H1 (cell line): ENCODE measurements around the gene IREB2. TPM values are rescaled to one million over a fixed set of nuclear protein-coding genes. Genes with fewer than 3 reads are reported as not detected.

Experiments
- CTCF ChIA-PET: fragments of 300-600 bp; sonication (Branson Sonifier 250); formaldehyde crosslinking; loops from one replicate; lab custom pipeline; 2021; ENCODE audit not compliant: partially characterized antibody; lab: Charles Lee
- POLR2A ChIA-PET: fragments of 300-600 bp; sonication (Branson Sonifier 250); formaldehyde crosslinking; loops from one replicate; lab custom pipeline; 2021; ENCODE audit warnings: inconsistent platforms; ENCODE audit not compliant: partially characterized antibody; lab: Charles Lee
- DNase-seq, 2 experiments: peaks; one replicate each; pipeline versions ENCODE4 v3.0.0 to v3.0.0-alpha.2; 2010 to 2022; ENCODE audit warnings: low spot score in 2 of 2, low read depth in 1 of 2, mixed read lengths in 1 of 2
- FAIRE-seq: peaks from 2 replicates; lab custom pipeline; 2011; peaks lifted over from hg19 to GRCh38; lab: Jason Lieb, UNC
- H2AFZ ChIP-seq: 2 replicates; pipeline ENCODE4 v1.8.1; 2012; ENCODE audit warnings: low read length, inconsistent platforms
- H2AK5ac ChIP-seq: 2 replicates; pipeline ENCODE4 v1.6.1; 2013; ENCODE audit warnings: low read depth, low read length
- H2BK120ac ChIP-seq: replicated peaks from 2 replicates; pipeline ENCODE3; 2013; ENCODE audit warnings: low read depth, low read length, inconsistent platforms
- H2BK12ac ChIP-seq: 2 replicates; pipeline ENCODE4 v1.6.1; 2013; ENCODE audit warnings: low read depth, low read length
- H2BK15ac ChIP-seq: 2 replicates; pipeline ENCODE4 v1.6.1; 2013; ENCODE audit warnings: low read length
- H2BK20ac ChIP-seq: 2 replicates; pipeline ENCODE4 v1.6.1; 2013; ENCODE audit warnings: low read length
- H2BK5ac ChIP-seq: 2 replicates; pipeline ENCODE4 v1.6.1; 2013; ENCODE audit warnings: low read depth, low read length
- H3K14ac ChIP-seq: 2 replicates; pipeline ENCODE4 v1.6.1; 2013; ENCODE audit warnings: inconsistent platforms; ENCODE audit not compliant: insufficient read length
- H3K18ac ChIP-seq: 2 replicates; pipeline ENCODE4 v1.6.1; 2013; ENCODE audit warnings: low read length; ENCODE audit errors: extremely low read depth
- H3K23ac ChIP-seq: 2 replicates; pipeline ENCODE4 v1.6.1; 2013; ENCODE audit warnings: inconsistent platforms; ENCODE audit not compliant: insufficient read length
- H3K23me2 ChIP-seq: 2 replicates; pipeline ENCODE4 v1.6.1; 2013; ENCODE audit warnings: low read depth, low read length
- H3K27ac ChIP-seq: 2 replicates; pipeline ENCODE4 v1.6.1; 2011; ENCODE audit warnings: low read depth, low read length, inconsistent platforms
- H3K27me3 ChIP-seq, 4 experiments: replicated peaks in 1 of 4; 1 replicate in 1 of 4; 2 replicates in 3 of 4; pipeline versions ENCODE4 v1.6.1 to v1.8.1; 2011 to 2013; ENCODE audit warnings: low read length in 3 of 4, mild to moderate bottlenecking in 3 of 4, inconsistent platforms in 2 of 4, mixed read lengths in 2 of 4, moderate library complexity in 1 of 4; ENCODE audit not compliant: control insufficient read depth in 3 of 4, insufficient read depth in 3 of 4; ENCODE audit errors: extremely low read depth in 1 of 4
- H3K36me3 ChIP-seq, 4 experiments: 2 replicates each; pipeline versions ENCODE4 v1.6.1 to v1.8.1; 2011 to 2013; ENCODE audit warnings: mild to moderate bottlenecking in 4 of 4, low read length in 3 of 4, moderate library complexity in 2 of 4, control low read depth in 1 of 4, inconsistent platforms in 1 of 4; ENCODE audit not compliant: insufficient read depth in 4 of 4, control insufficient read depth in 2 of 4
- H3K4ac ChIP-seq: replicated peaks from 2 replicates; pipeline ENCODE3; 2013; ENCODE audit warnings: low read length, low read depth, mixed read lengths, inconsistent platforms; ENCODE audit not compliant: insufficient read length
- H3K4me1 ChIP-seq, 4 experiments: replicated peaks in 1 of 4; 1 replicate in 1 of 4; 2 replicates in 3 of 4; pipeline versions ENCODE4 v1.6.1 to v1.8.1; 2011 to 2013; ENCODE audit warnings: low read length in 3 of 4, inconsistent platforms in 2 of 4, mixed read lengths in 1 of 4; ENCODE audit not compliant: insufficient read depth in 4 of 4, control insufficient read depth in 3 of 4
- H3K4me2 ChIP-seq, 2 experiments: 2 replicates each; pipeline versions ENCODE4 v1.6.1 to v1.8.1; 2011 to 2013; ENCODE audit warnings: low read depth in 2 of 2, low read length in 2 of 2, control low read depth in 1 of 2, inconsistent platforms in 1 of 2, mild to moderate bottlenecking in 1 of 2; ENCODE audit not compliant: insufficient read depth in 1 of 2
- H3K4me3 ChIP-seq, 4 experiments: fragments of 200-600, 300-600 bp in 1 of 4; sonication (generic), shearing (Covaris generic), sonication (Bioruptor Twin) in 1 of 4; 2 replicates each; pipeline versions ENCODE4 v1.5.1 to v1.8.1; 2011 to 2016; ENCODE audit warnings: low read length in 4 of 4, low read depth in 3 of 4, control low read depth in 2 of 4, inconsistent platforms in 2 of 4, mild to moderate bottlenecking in 2 of 4, mixed read lengths in 1 of 4, moderate library complexity in 1 of 4; ENCODE audit not compliant: insufficient read depth in 2 of 4; ENCODE audit errors: extremely low read depth in 1 of 4
- H3K56ac ChIP-seq: replicated peaks from 2 replicates; pipeline ENCODE3; 2013; ENCODE audit warnings: low read depth, mild to moderate bottlenecking, mixed read lengths, low read length, inconsistent platforms; ENCODE audit not compliant: insufficient read length
- H3K79me1 ChIP-seq: 2 replicates; pipeline ENCODE4 v1.6.1; 2013; ENCODE audit warnings: low read depth, low read length, control low read depth
- H3K79me2 ChIP-seq, 2 experiments: 2 replicates each; pipeline versions ENCODE4 v1.6.1 to v1.8.1; 2012 to 2013; ENCODE audit warnings: low read length in 2 of 2, mild to moderate bottlenecking in 2 of 2, inconsistent platforms in 1 of 2; ENCODE audit not compliant: insufficient read depth in 2 of 2, control insufficient read depth in 1 of 2
- H3K9ac ChIP-seq, 4 experiments: replicated peaks in 1 of 4; 1 replicate in 1 of 4; 2 replicates in 3 of 4; pipeline versions ENCODE4 v1.6.1 to v1.8.1; 2011 to 2013; ENCODE audit warnings: low read depth in 3 of 4, low read length in 3 of 4, control low read depth in 2 of 4, mild to moderate bottlenecking in 2 of 4, moderate library complexity in 2 of 4, inconsistent platforms in 1 of 4; ENCODE audit errors: extremely low read depth in 1 of 4
- H3K9me3 ChIP-seq, 2 experiments: 2 replicates each; pipeline versions ENCODE4 v1.6.1 to v1.8.1; 2012 to 2013; ENCODE audit warnings: mild to moderate bottlenecking in 2 of 2, moderate library complexity in 2 of 2, control low read depth in 1 of 2, inconsistent platforms in 1 of 2, low read depth in 1 of 2, low read length in 1 of 2, mixed read lengths in 1 of 2; ENCODE audit not compliant: insufficient read depth in 2 of 2
- H4K20me1 ChIP-seq, 2 experiments: replicated peaks in 1 of 2; 2 replicates each; pipeline versions ENCODE3 to v1.8.1; 2011 to 2013; ENCODE audit warnings: inconsistent platforms in 2 of 2, low read length in 2 of 2, mild to moderate bottlenecking in 1 of 2; ENCODE audit not compliant: insufficient read depth in 2 of 2, control insufficient read depth in 1 of 2
- H4K5ac ChIP-seq: 2 replicates; pipeline ENCODE4 v1.6.1; 2013; ENCODE audit warnings: low read length, low read depth, mixed read lengths, inconsistent platforms; ENCODE audit not compliant: insufficient read length
- H4K8ac ChIP-seq: 2 replicates; pipeline ENCODE4 v1.8.0; 2013; ENCODE audit warnings: mild to moderate bottlenecking, moderate library complexity, low read length, inconsistent platforms; ENCODE audit not compliant: insufficient read depth; ENCODE audit errors: extremely low read depth
- H4K91ac ChIP-seq: replicated peaks from 2 replicates; pipeline ENCODE3; 2013; ENCODE audit warnings: low read length, mixed read lengths, inconsistent platforms; ENCODE audit not compliant: insufficient read length
- ATF3 ChIP-seq: IDR thresholded peaks from 2 replicates; pipeline ENCODE4 v1.6.1; 2011; ENCODE audit warnings: low read depth, mild to moderate bottlenecking, low read length; ENCODE audit not compliant: insufficient read depth
- CTCF ChIP-seq, 3 experiments: IDR thresholded peaks; 1 replicate in 2 of 3; 2 replicates in 1 of 3; pipeline versions ENCODE4 v1.5.1 to v1.6.1; 2011; ENCODE audit warnings: low read length in 3 of 3, mild to moderate bottlenecking in 3 of 3, inconsistent platforms in 2 of 3, low read depth in 1 of 3, moderate library complexity in 1 of 3; ENCODE audit not compliant: insufficient read depth in 1 of 3; ENCODE audit errors: control extremely low read depth in 1 of 3
- E2F6 ChIP-seq: IDR thresholded peaks from 2 replicates; pipeline ENCODE4 v1.6.1; 2012; ENCODE audit warnings: inconsistent platforms
- FOSL1 ChIP-seq: IDR thresholded peaks from 2 replicates; pipeline ENCODE4 v1.6.1; 2011; ENCODE audit warnings: mild to moderate bottlenecking, low read depth, low read length, moderate library complexity; ENCODE audit not compliant: insufficient read depth
- JUN ChIP-seq: IDR thresholded peaks from 2 replicates; pipeline ENCODE4 v1.6.1; 2011; ENCODE audit warnings: low read depth, mild to moderate bottlenecking, improper control_type of control experiment, low read length
- KDM4A ChIP-seq: IDR thresholded peaks from one replicate; pipeline ENCODE4 v1.7.1; 2012; ENCODE audit warnings: low read depth, mild to moderate bottlenecking, moderate library complexity, low read length, inconsistent platforms; ENCODE audit not compliant: severe bottlenecking
- MAFK ChIP-seq: IDR thresholded peaks from 2 replicates; pipeline ENCODE4 v1.6.1; 2012; ENCODE audit warnings: low read depth, mild to moderate bottlenecking, improper control_type of control experiment, low read length
- RAD21 ChIP-seq, 2 experiments: IDR thresholded peaks in 1 of 2; conservative IDR thresholded peaks in 1 of 2; 2 replicates each; pipeline ENCODE4 v1.6.1; 2011; ENCODE audit warnings: low read depth in 2 of 2, low read length in 2 of 2, improper control_type of control experiment in 1 of 2, inconsistent platforms in 1 of 2, mild to moderate bottlenecking in 1 of 2, moderate library complexity in 1 of 2
- SIRT6 ChIP-seq: IDR thresholded peaks from one replicate; pipeline ENCODE4 v1.7.1; 2012; ENCODE audit warnings: low read length, inconsistent platforms
- TCF12 ChIP-seq: IDR thresholded peaks from 2 replicates; pipeline ENCODE4 v1.6.1; 2011; ENCODE audit warnings: low read depth, mild to moderate bottlenecking, low read length
- WGBS, 2 experiments: shearing (Covaris generic) in 1 of 2; methylation state at CpG; one replicate each; pipeline versions ENCODE4 v1.1.6 to v1.1.7; 2013 to 2015; ENCODE audit warnings: low lambda C conversion rate in 2 of 2, mixed read lengths in 2 of 2, inconsistent platforms in 1 of 2, low coverage in 1 of 2, missing lambda C conversion rate in 1 of 2; ENCODE audit not compliant: insufficient replicate concordance in 2 of 2, insufficient coverage in 1 of 2, insufficient read length in 1 of 2; ENCODE audit errors: extremely low coverage in 1 of 2, missing lambda C conversion rate in 1 of 2; 5-methylcytosine and 5-hydroxymethylcytosine counted together
- polyA plus RNA-seq, 7 experiments: library from polyadenylated mRNA; depleted of rRNA in 3 of 7; stranded (reverse) in 5 of 7; unstranded in 2 of 7; fragments of >200 nt in 5 of 7; fragments of 200-250 nt in 2 of 7; gene quantifications; 1 replicate in 5 of 7; 2 replicates in 1 of 7; 4 replicates in 1 of 7; pipeline versions ENCODE4 v1.2.1 to v1.2.3, GENCODE V29; 2011 to 2013; ENCODE audit warnings: missing spikeins in 2 of 7, mixed read lengths in 2 of 7
- total RNA-seq: library from RNA; stranded (reverse); fragmentation: NEBNext Ultra II Directional; extraction: Animal tissue kit (Norgen Biotek cat#: 25700); gene quantifications from 2 replicates; pipeline ENCODE4 v1.2.1, GENCODE V29; 2021

IREB2 gene
- total and polyA plus RNA-seq, 2 of the 8 experiments (the other 6 are each of a cell fraction or from before 2014, with no cell fraction given) = 21.0 to 103 TPM

GRCh38 chr15:78432664-78433063 is 5.4 kb upstream of the IREB2 start:
- FAIRE-seq (no peak), DNase-seq (no peak)
- H2BK5ac ChIP-seq = no peak overlapping the region
- no peak overlapping the region for H3K9ac ChIP-seq
- TF ChIP-seq CTCF (IDR thresholded peaks at IDR 0.05; ENCODE audit: control extremely low read depth in 1 of 3, insufficient read depth in 1 of 3, low read depth in 1 of 3, low read length in 3 of 3) = no peak
- no peak for TF ChIP-seq E2F6
- no peak for TF ChIP-seq FOSL1
- TF ChIP-seq TCF12 = no peak
- no peak for TF ChIP-seq ATF3
- no peak for TF ChIP-seq JUN
- no peak for TF ChIP-seq MAFK
- TF ChIP-seq SIRT6 = no peak
- TF ChIP-seq RAD21 (IDR thresholded peaks at IDR 0.05 in 1 of 2, conservative IDR thresholded peaks at IDR 0.05 in 1 of 2; ENCODE audit: low read depth in 2 of 2, low read length in 2 of 2) = no peak
- TF ChIP-seq KDM4A = no peak
- TF ChIP-seq, all 59 proteins: peak for 0
- Histone ChIP-seq H2AK5ac (no peak overlapping the region), H2BK12ac (no peak overlapping the region), H2BK20ac (no peak overlapping the region), H3K27me3 (no peaks in the 10 kb centered on the region; a peak in 1 of 7 replicates), H4K91ac (no peak overlapping the region), H3K4me2 (no peak overlapping the region), H3K79me2 (no peaks in the 10 kb centered on the region), H4K20me1 (no peaks in the 10 kb centered on the region), H4K8ac (no peak overlapping the region), H3K4me1 (no peaks in the 10 kb centered on the region), H2BK120ac (no peak overlapping the region), H3K27ac (no peak overlapping the region), H3K79me1 (no peaks in the 10 kb centered on the region), H3K18ac (no peak overlapping the region), H4K5ac (no peak overlapping the region), H2AFZ (no peak overlapping the region), H3K4ac (no peak overlapping the region), H3K23ac (no peak overlapping the region), H3K14ac (no peak overlapping the region), H3K9me3 (no peaks in the 10 kb centered on the region), H3K56ac (no peak overlapping the region), H2BK15ac (no peak overlapping the region), H3K4me3 (no peak overlapping the region), H3K23me2 (peaks cover 6% of the 10 kb centered on the region; the same call in 1 of the 2 replicates), H3K36me3 (no peaks in the 10 kb centered on the region)
- 77% methylated on average over 1 of the region's 1 CpG; no CpG with 5 or more reads in 1 of the 2 experiments for WGBS, 2 experiments
- POLR2A ChIA-PET = no interaction called here
- CTCF ChIA-PET = no interaction called here
